SW480 (cell line): ENCODE measurements around the gene ARHGAP12.
A peak's percentile ranks its signal among the peaks of the same experiment; 100 is the strongest.
"Not testable (repeated sequence)": the region's sequence is repeated elsewhere in the genome, so short reads cannot be mapped to it uniquely, and the experiment has no call there.

ENCODE experiments used
- DNase-seq: peaks from one replicate; pipeline ENCODE4 v3.0.0-alpha.2; 2016; ENCODE audit warnings: low spot score

Gene ARHGAP12

GRCh38 chr10:31928549-31929260, at the start of gene ARHGAP12:
Gene ARHGAP12 (minus strand): TSS chr10:31928831. CDS start chr10:31908855, 19,976 bp downstream.
- DNase-seq = peak; percentile 79

GRCh38 chr10:31978156-31978483, 49.5 kb upstream of the ARHGAP12 start:
- no peak for DNase-seq

- no peak for DNase-seq
Observed at GRCh38 chr10:31977440-31978155, 49.0 kb upstream of the ARHGAP12 start.

- DNase-seq = no peak
Observed at GRCh38 chr10:31975157-31975765, 46.6 kb upstream of the ARHGAP12 start.

GRCh38 chr10:31974434-31975124, 45.9 kb upstream of the ARHGAP12 start:
- no peak for DNase-seq

- no peak for DNase-seq
Observed at GRCh38 chr10:31972519-31973041, 43.9 kb upstream of the ARHGAP12 start.

GRCh38 chr10:31969847-31970246, 41.2 kb upstream of the ARHGAP12 start:
- not testable (repeated sequence) for DNase-seq

GRCh38 chr10:31963589-31963980, 35.0 kb upstream of the ARHGAP12 start:
- peak; percentile 14 for DNase-seq

- DNase-seq = peak; percentile 77
Observed at GRCh38 chr10:31962826-31963588, 34.4 kb upstream of the ARHGAP12 start.

GRCh38 chr10:31961277-31962074, 32.8 kb upstream of the ARHGAP12 start:
- peak; percentile 22 for DNase-seq

GRCh38 chr10:31959461-31960173, 31.0 kb upstream of the ARHGAP12 start:
- no peak for DNase-seq

- DNase-seq = no peak
Observed at GRCh38 chr10:31958856-31959255, 30.2 kb upstream of the ARHGAP12 start.

GRCh38 chr10:31956200-31956946, 27.7 kb upstream of the ARHGAP12 start:
- DNase-seq = no peak

- DNase-seq = no peak
Observed at GRCh38 chr10:31954410-31955191, 26.0 kb upstream of the ARHGAP12 start.

- no peak for DNase-seq
Observed at GRCh38 chr10:31953480-31953879, 24.8 kb upstream of the ARHGAP12 start.

GRCh38 chr10:31953080-31953479, 24.4 kb upstream of the ARHGAP12 start:
- no peak for DNase-seq

- no peak for DNase-seq
Observed at GRCh38 chr10:31952066-31952465, 23.4 kb upstream of the ARHGAP12 start.

- DNase-seq = no peak
Observed at GRCh38 chr10:31949266-31949665, 20.6 kb upstream of the ARHGAP12 start.

- no peak for DNase-seq
Observed at GRCh38 chr10:31948021-31948420, 19.4 kb upstream of the ARHGAP12 start.
